Stimulated activated CD8-positive, alpha-beta memory T cell treated with anti-CD3 and anti-CD28 coated beads, Interleukin-15, amount 100 ng/mL, for 24 hours (primary cell): ENCODE results near the gene GRAMD2B.
"Not testable (repeated sequence)": the region's sequence is repeated elsewhere in the genome, so short reads cannot be mapped to it uniquely, and the experiment has no call there.

Experiments used
- DNase-seq: peaks from one replicate; pipeline ENCODE4 v3.0.0-alpha.2; 2020; ENCODE audit warnings: low read depth

Gene GRAMD2B

GRCh38 chr5:126422994-126423788 lies at the start of gene GRAMD2B:
TSS of gene GRAMD2B (plus strand) at chr5:126423409. CDS start at chr5:126423607, 198 bp downstream.
- peak; percentile 18 for DNase-seq

- no peak for DNase-seq
Observed at GRCh38 chr5:126374109-126374416, 49.1 kb upstream of the GRAMD2B start.

GRCh38 chr5:126376443-126376842 lies 46.8 kb upstream of the GRAMD2B start:
- DNase-seq: no peak

- DNase-seq: no peak
Observed at GRCh38 chr5:126377424-126377823, 45.8 kb upstream of the GRAMD2B start.

GRCh38 chr5:126380316-126380715 lies 42.9 kb upstream of the GRAMD2B start:
- DNase-seq: not testable (repeated sequence)

GRCh38 chr5:126383246-126383645 lies 40.0 kb upstream of the GRAMD2B start:
- DNase-seq: no peak

GRCh38 chr5:126383776-126384175 lies 39.4 kb upstream of the GRAMD2B start:
- DNase-seq: no peak

GRCh38 chr5:126384985-126385384 lies 38.2 kb upstream of the GRAMD2B start:
- DNase-seq: no peak

GRCh38 chr5:126385524-126386502 lies 37.4 kb upstream of the GRAMD2B start:
- DNase-seq: no peak

GRCh38 chr5:126389179-126389578 lies 34.0 kb upstream of the GRAMD2B start:
- no peak for DNase-seq

- no peak for DNase-seq
Observed at GRCh38 chr5:126390051-126390450, 33.2 kb upstream of the GRAMD2B start.

GRCh38 chr5:126391386-126391785 lies 31.8 kb upstream of the GRAMD2B start:
- DNase-seq: no peak

GRCh38 chr5:126394211-126394788 lies 28.9 kb upstream of the GRAMD2B start:
- no peak for DNase-seq

GRCh38 chr5:126395198-126395597 lies 28.0 kb upstream of the GRAMD2B start:
- no peak for DNase-seq

- DNase-seq: no peak
Observed at GRCh38 chr5:126395605-126396004, 27.6 kb upstream of the GRAMD2B start.

GRCh38 chr5:126396721-126397120 lies 26.5 kb upstream of the GRAMD2B start:
- not testable (repeated sequence) for DNase-seq

- no peak for DNase-seq
Observed at GRCh38 chr5:126398791-126399190, 24.4 kb upstream of the GRAMD2B start.

- DNase-seq: no peak
Observed at GRCh38 chr5:126400621-126401251, 22.5 kb upstream of the GRAMD2B start.

GRCh38 chr5:126402621-126403555 lies 20.3 kb upstream of the GRAMD2B start:
- no peak for DNase-seq

- no peak for DNase-seq
Observed at GRCh38 chr5:126403876-126404275, 19.3 kb upstream of the GRAMD2B start.

GRCh38 chr5:126410623-126411022 lies 12.6 kb upstream of the GRAMD2B start:
- DNase-seq: no peak
